ENCODE results near the gene USP16. TPM values are rescaled to one million over a fixed set of nuclear protein-coding genes. Genes with fewer than 3 reads are reported as not detected.

Gene USP16
- total RNA-seq (2021): 18.6 and 24.6 TPM in 2 replicates
- percentile 90 among the genes with signal in this experiment for Bru-seq, nascent RNA
- BruChase-seq, experiment 1, labeled RNA remaining after a 2-hour chase: percentile 89 among the genes with signal in this experiment
- BruChase-seq, experiment 2, labeled RNA remaining after a 6-hour chase: percentile 93 among the genes with signal in this experiment
- long read RNA-seq, transcript USP16-204 (18 exons, 2,963 nt): major isoform, 7 of 19 reads
- long read RNA-seq, transcript USP16-203 (18 exons, 2,960 nt): minor isoform, 6 of 19 reads
- long read RNA-seq, partial matches to known transcripts: 2 of 19 reads
- long read RNA-seq, other reads (novel, unspliced or antisense): 4 of 19 reads

- Histone ChIP-seq H3K27me3 (ENCODE audit: insufficient read depth, low read depth) (no peaks in the 10 kb centered on the region), H4K20me1 (ENCODE audit: insufficient read depth) (no peaks in the 10 kb centered on the region), H3K79me2 (ENCODE audit: low read depth) (peaks cover 32% of the 10 kb centered on the region), H3K36me3 (ENCODE audit: low read depth) (no peaks in the 10 kb centered on the region; the same call in 1 of the 2 replicates), H2AFZ (peak within 1 kb of the TSS; percentile 99), H3K9me3 (ENCODE audit: insufficient read depth, low read depth) (no peaks in the 10 kb centered on the region), H3F3A (ENCODE audit: insufficient read depth, low read depth) (peaks cover 22% of the 10 kb centered on the region), H3K4me2 (peak within 1 kb of the TSS; percentile 95), H3K27ac (peak within 1 kb of the TSS; percentile 84), H3K4me3 (peak within 1 kb of the TSS; percentile 59), H3K4me1 (replicated peaks; ENCODE audit: insufficient read depth) (peaks cover 11% of the 10 kb centered on the region), H3K9me2 (ENCODE audit: insufficient read depth) (no peaks in the 10 kb centered on the region)
- ChIA-PET CTCF (no interaction called here), POLR2A (ENCODE audit: unreplicated experiment) (interaction anchor here (0.6 to 1.8 kb wide), 4 partner anchors 15 to 46 kb away, joined by 3 to 19 read pairs (median 6); no protein-coding TSS in a partner anchor)
- intact Hi-C loops (cut with micrococcal nuclease; ENCODE audit: unreplicated experiment): loop anchor here (1.0 to 5.0 kb wide), 3 partner anchors 22 to 48 kb away; partner anchors contain the start of genes CCT8 and LTN1
- peak; percentile 91 to 95 for DNase-seq
- TSS peak; percentile 27 for BruUV-seq (replicated peaks)
- TF ChIP-seq CTCF (conservative IDR thresholded peaks at IDR 0.05): no peak
- TF ChIP-seq EZH2 (IDR thresholded peaks at IDR 0.05; ENCODE audit: low read depth): no peak
Measured at GRCh38 chr21:29024474-29025327, at the start of gene USP16. TSS of gene USP16 (plus strand) at chr21:29024668. CDS start at chr21:29027914, 3,246 bp downstream.

- no peak overlapping the region for H2AFZ ChIP-seq
- no peaks in the 10 kb centered on the region for H3K36me3 ChIP-seq (ENCODE audit: low read depth)
- H3K4me1 ChIP-seq (replicated peaks; ENCODE audit: insufficient read depth): no peaks in the 10 kb centered on the region
- no peaks in the 10 kb centered on the region for H3F3A ChIP-seq (ENCODE audit: insufficient read depth, low read depth)
- H4K20me1 ChIP-seq (ENCODE audit: insufficient read depth): no peaks in the 10 kb centered on the region
- no peak overlapping the region for H3K4me2 ChIP-seq
- intact Hi-C loops (cut with micrococcal nuclease; ENCODE audit: unreplicated experiment): no loop called here
- no peak for DNase-seq
- no peaks in the 10 kb centered on the region; the same call in 1 of the 2 replicates for H3K79me2 ChIP-seq (ENCODE audit: low read depth)
- TF ChIP-seq CTCF (conservative IDR thresholded peaks at IDR 0.05): no peak
- no peak for TF ChIP-seq EZH2 (IDR thresholded peaks at IDR 0.05; ENCODE audit: low read depth)
- H3K4me3 ChIP-seq: no peak overlapping the region
- ChIA-PET POLR2A (ENCODE audit: unreplicated experiment) (no interaction called here), CTCF (no interaction called here)
- H3K27me3 ChIP-seq (ENCODE audit: insufficient read depth, low read depth): no peaks in the 10 kb centered on the region
- no peak overlapping the region for H3K27ac ChIP-seq
- H3K9me2 ChIP-seq (ENCODE audit: insufficient read depth): no peaks in the 10 kb centered on the region
- BruUV-seq (replicated peaks): no TSS peak
- H3K9me3 ChIP-seq (ENCODE audit: insufficient read depth, low read depth): no peaks in the 10 kb centered on the region
Measured at GRCh38 chr21:28975397-28975796, 49.1 kb upstream of the USP16 start.

GRCh38 chr21:28979092-28979491 lies 45.4 kb upstream of the USP16 start:
- no peak for DNase-seq
- Histone ChIP-seq H3F3A (ENCODE audit: insufficient read depth, low read depth) (no peaks in the 10 kb centered on the region), H3K27me3 (ENCODE audit: insufficient read depth, low read depth) (no peaks in the 10 kb centered on the region), H2AFZ (no peak overlapping the region), H3K27ac (no peak overlapping the region), H3K4me1 (replicated peaks; ENCODE audit: insufficient read depth) (no peaks in the 10 kb centered on the region), H3K4me3 (no peak overlapping the region), H3K9me2 (ENCODE audit: insufficient read depth) (no peaks in the 10 kb centered on the region), H3K9me3 (ENCODE audit: insufficient read depth, low read depth) (no peaks in the 10 kb centered on the region), H4K20me1 (ENCODE audit: insufficient read depth) (no peaks in the 10 kb centered on the region), H3K4me2 (no peak overlapping the region), H3K36me3 (ENCODE audit: low read depth) (no peaks in the 10 kb centered on the region), H3K79me2 (ENCODE audit: low read depth) (no peaks in the 10 kb centered on the region; the same call in 1 of the 2 replicates)
- intact Hi-C loops (cut with micrococcal nuclease; ENCODE audit: unreplicated experiment): no loop called here
- no TSS peak for BruUV-seq (replicated peaks)
- TF ChIP-seq CTCF (conservative IDR thresholded peaks at IDR 0.05) (no peak), EZH2 (IDR thresholded peaks at IDR 0.05; ENCODE audit: low read depth) (no peak)
- ChIA-PET CTCF (no interaction called here), POLR2A (ENCODE audit: unreplicated experiment) (no interaction called here)

Measured in PC-9 (cell line).